Transverse colon (tissue), 3 donors: ENCODE measurements around the gene MGMT.

ENCODE experiments used
- CTCF ChIP-seq, 5 experiments: fragments of 200-600 bp in 3 of 5; fragments of 450-650 bp in 2 of 5; sonication (generic) in 3 of 5; IDR thresholded peaks; 1 replicate in 2 of 5; 2 replicates in 3 of 5; pipeline ENCODE4 v1.5.1; 2016 to 2017; ENCODE audit warnings: antibody characterized with exemption in 5 of 5, inconsistent platforms in 3 of 5, mild to moderate bottlenecking in 2 of 5, moderate library complexity in 1 of 5
- POLR2A ChIP-seq: fragments of 450-650 bp; IDR thresholded peaks from one replicate; pipeline ENCODE4 v1.6.1; 2016; ENCODE audit warnings: antibody characterized with exemption, mild to moderate bottlenecking, moderate library complexity

GRCh38 chr10:129659508-129660268 lies 192.6 kb downstream of the MGMT start:
- TF ChIP-seq CTCF (IDR thresholded peaks at IDR 0.05) (no peak), POLR2A (no peak)
